Measurements from ENCODE around the gene RNF220.

- TF ChIP-seq CTCF (IDR thresholded peaks at IDR 0.05) (no peak), POLR2A (IDR thresholded peaks at IDR 0.05) (no peak)
Observed at GRCh38 chr1:44581205-44581604, 176.2 kb downstream of the RNF220 start.
